ENCODE results near the gene MAGEE1. TPM values are rescaled to one million over a fixed set of nuclear protein-coding genes. Genes with fewer than 3 reads are reported as not detected.

The MAGEE1 gene
- 0.86 and 1.3 TPM in 2 replicates for total RNA-seq

GRCh38 chrX:76427560-76428242 lies at the start of gene MAGEE1:
TSS of gene MAGEE1 (plus strand) at chrX:76427710. CDS start at chrX:76427931, 221 bp downstream.

All from bronchial smooth muscle cell (primary cell).